HEK293 (cell line): ENCODE results near the gene ZNF775.

Experiments
- CTCF ChIA-PET: fragments of 350-600 bp; formaldehyde crosslinking; extraction: SDS; loops from one replicate; lab custom pipeline; 2021; ENCODE audit warnings: antibody characterized with exemption; lab: Yijun Ruan, JAX
- POLR2A ChIA-PET: fragments of 300-600 bp; formaldehyde crosslinking; extraction: SDS; loops from one replicate; lab custom pipeline; 2020; ENCODE audit warnings: antibody characterized with exemption, inconsistent platforms; lab: Yijun Ruan, JAX
- H3K27ac ChIP-seq: fragments of 200-500 bp; sonication (Bioruptor generic); 2 replicates; pipeline ENCODE4 v1.5.1; 2014; ENCODE audit warnings: low read depth, low read length, control low read depth, inconsistent platforms; ENCODE audit errors: extremely low read depth
- H3K36me3 ChIP-seq, 2 experiments: fragments of 200-500 bp in 1 of 2; sonication (Bioruptor generic) in 1 of 2; 1 replicate in 1 of 2; 2 replicates in 1 of 2; pipeline ENCODE4 v1.5.1; 2014 to 2017; ENCODE audit warnings: inconsistent platforms in 2 of 2, low read length in 2 of 2; ENCODE audit not compliant: control insufficient read depth in 2 of 2, insufficient read depth in 1 of 2
- H3K4me1 ChIP-seq: fragments of 200-500 bp; sonication (Bioruptor generic); 2 replicates; pipeline ENCODE4 v1.5.1; 2014; ENCODE audit warnings: mild to moderate bottlenecking, low read length, inconsistent platforms; ENCODE audit not compliant: control insufficient read depth, insufficient read depth
- H3K4me3 ChIP-seq: 2 replicates; pipeline ENCODE4 v1.5.1; 2011; ENCODE audit warnings: low read depth, mild to moderate bottlenecking, control low read depth, low read length, moderate library complexity
- H3K9me3 ChIP-seq: fragments of 200-500 bp; sonication (Bioruptor generic); 2 replicates; pipeline ENCODE4 v1.5.1; 2014; ENCODE audit warnings: low read depth, low read length, inconsistent platforms; ENCODE audit not compliant: control insufficient read depth, insufficient read depth
- BCL11B ChIP-seq: fragments of 450-650 bp; formaldehyde crosslinking; IDR thresholded peaks from 2 replicates; pipeline ENCODE4 v1.5.1; 2016; ENCODE audit warnings: low read depth, missing biosample characterization, missing genetic modification characterization
- HOXD13 ChIP-seq: sonication (generic); formaldehyde crosslinking; IDR thresholded peaks from 2 replicates; pipeline ENCODE4 v1.8.0; 2022; ENCODE audit warnings: missing genetic modification reagents, borderline replicate concordance
- IKZF3 ChIP-seq: fragments of 450-650 bp; IDR thresholded peaks from 2 replicates; pipeline ENCODE4 v1.5.0; 2018; ENCODE audit warnings: missing biosample characterization, mild to moderate bottlenecking, missing genetic modification characterization, moderate library complexity
- KLF1 ChIP-seq: fragments of 450-650 bp; formaldehyde crosslinking; IDR thresholded peaks from 2 replicates; pipeline ENCODE4 v1.5.1; 2016; ENCODE audit warnings: missing biosample characterization, missing genetic modification characterization
- RBAK ChIP-seq: fragments of 450-650 bp; formaldehyde crosslinking; IDR thresholded peaks from 2 replicates; pipeline ENCODE4 v1.5.1; 2016; ENCODE audit warnings: missing biosample characterization, missing genetic modification characterization
- TCF7L2 ChIP-seq: IDR thresholded peaks from 2 replicates; pipeline ENCODE4 v1.6.1; 2011; ENCODE audit warnings: low read depth, mild to moderate bottlenecking, inconsistent platforms, low read length, moderate library complexity, borderline replicate concordance
- ZEB2 ChIP-seq: fragments of 450-650 bp; formaldehyde crosslinking; IDR thresholded peaks from 2 replicates; pipeline ENCODE4 v1.5.1; 2016; ENCODE audit warnings: missing biosample characterization, missing genetic modification characterization
- ZNF23 ChIP-seq: fragments of 450-650 bp; formaldehyde crosslinking; IDR thresholded peaks from 2 replicates; pipeline ENCODE4 v1.5.1; 2016; ENCODE audit warnings: missing biosample characterization, missing genetic modification characterization, borderline replicate concordance
- ZNF274 ChIP-seq, 2 experiments: fragments of 200-500 bp in 1 of 2; fragments of 450-650 bp in 1 of 2; sonication (Bioruptor generic) in 1 of 2; formaldehyde crosslinking in 1 of 2; IDR thresholded peaks; 2 replicates each; pipeline versions ENCODE4 v1.5.1 to v1.6.1; 2014 to 2016; ENCODE audit warnings: borderline replicate concordance in 1 of 2, inconsistent platforms in 1 of 2, low read length in 1 of 2, missing biosample characterization in 1 of 2, missing genetic modification characterization in 1 of 2
- ZNF37A ChIP-seq: fragments of 450-650 bp; IDR thresholded peaks from 2 replicates; pipeline ENCODE4 v1.5.1; 2018; ENCODE audit warnings: missing biosample characterization, missing genetic modification characterization
- ZNF501 ChIP-seq: fragments of 450-650 bp; formaldehyde crosslinking; IDR thresholded peaks from 2 replicates; pipeline ENCODE4 v1.5.1; 2016; ENCODE audit warnings: missing biosample characterization, missing genetic modification characterization
- ZNF529 ChIP-seq: fragments of 450-650 bp; formaldehyde crosslinking; IDR thresholded peaks from 2 replicates; pipeline ENCODE4 v1.5.1; 2017; ENCODE audit warnings: missing genetic modification characterization, missing biosample characterization; ENCODE audit not compliant: insufficient replicate concordance
- ZNF548 ChIP-seq: fragments of 450-650 bp; formaldehyde crosslinking; IDR thresholded peaks from 2 replicates; pipeline ENCODE4 v1.5.1; 2016; ENCODE audit warnings: missing biosample characterization, missing genetic modification characterization
- ZNF837 ChIP-seq: fragments of 450-650 bp; formaldehyde crosslinking; IDR thresholded peaks from 2 replicates; pipeline ENCODE4 v1.5.1; 2016; ENCODE audit warnings: missing biosample characterization, missing genetic modification characterization
- TF ChIP-seq, protein P1 (sequence below): fragments of 450-650 bp; formaldehyde crosslinking; IDR thresholded peaks from 2 replicates; pipeline ENCODE4 v1.5.1; 2016; ENCODE audit warnings: missing biosample characterization, missing genetic modification characterization
- TF ChIP-seq, protein P2 (sequence below): fragments of 450-650 bp; formaldehyde crosslinking; IDR thresholded peaks from 2 replicates; pipeline ENCODE4 v1.5.1; 2016; ENCODE audit warnings: missing biosample characterization, missing genetic modification characterization

Gene ZNF775

DNA sequence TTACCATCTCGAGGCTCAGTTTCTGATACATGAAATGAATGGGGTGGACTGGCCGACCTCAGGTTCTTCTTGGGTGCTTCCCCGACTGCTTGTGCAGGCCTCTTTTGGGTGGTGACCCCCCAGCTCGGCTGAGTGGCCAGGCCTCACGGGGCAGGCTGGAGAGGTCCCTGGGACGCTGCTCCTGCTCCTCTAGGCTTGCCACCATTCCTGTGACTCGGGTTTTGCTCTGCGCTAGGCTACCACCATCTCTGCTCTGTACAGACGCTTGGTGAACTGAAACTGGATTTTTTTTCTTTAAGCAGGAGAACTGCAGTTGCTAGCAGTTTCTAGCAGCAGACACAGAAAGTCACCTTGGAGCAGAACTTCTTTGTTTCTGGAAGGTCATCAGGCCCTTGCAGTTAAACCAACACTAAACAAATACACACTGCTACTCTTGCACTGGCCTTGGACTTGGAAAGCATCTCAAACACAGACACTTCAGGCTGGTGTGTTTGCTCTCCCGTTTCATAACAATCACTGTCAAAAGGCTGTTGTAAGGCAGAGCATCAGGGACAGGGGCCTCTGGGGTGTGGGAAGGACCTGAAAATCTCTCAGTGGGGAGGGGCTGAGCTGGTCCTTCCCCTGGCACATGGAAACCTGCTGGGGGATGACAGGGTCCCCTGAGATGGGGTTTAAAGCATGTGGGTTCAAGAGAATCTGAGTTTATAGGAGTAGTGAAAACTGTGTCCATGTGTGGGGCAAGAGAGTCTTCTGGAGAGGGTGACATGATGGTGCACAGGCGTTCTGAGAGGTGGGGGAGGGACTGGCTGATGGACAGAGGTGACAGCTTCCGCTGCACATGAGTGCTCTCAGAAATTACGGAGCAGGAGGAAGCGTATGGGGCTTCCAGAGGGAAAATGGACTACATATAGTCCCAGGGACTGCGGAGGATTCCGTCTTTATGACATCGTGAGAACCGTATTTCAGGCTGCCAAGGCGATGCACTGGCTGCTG lies 36.3 kb downstream of the ZNF775 start (continued):
- TF ChIP-seq ZNF23 (no peak), ZNF274 (IDR thresholded peaks at IDR 0.05; ENCODE audit: low read length) (no peak), ZNF274 (tag by site-specific recombination; IDR thresholded peaks at IDR 0.05; ENCODE audit: borderline replicate concordance) (no peak), KLF1 (tag by site-specific recombination) (no peak), ZNF501 (tag by site-specific recombination) (no peak), HOXD13 (CRISPR knock-in tag) (no peak), ZNF529 (no peak), TCF7L2 (no peak)
- TF ChIP-seq, protein P1, sequence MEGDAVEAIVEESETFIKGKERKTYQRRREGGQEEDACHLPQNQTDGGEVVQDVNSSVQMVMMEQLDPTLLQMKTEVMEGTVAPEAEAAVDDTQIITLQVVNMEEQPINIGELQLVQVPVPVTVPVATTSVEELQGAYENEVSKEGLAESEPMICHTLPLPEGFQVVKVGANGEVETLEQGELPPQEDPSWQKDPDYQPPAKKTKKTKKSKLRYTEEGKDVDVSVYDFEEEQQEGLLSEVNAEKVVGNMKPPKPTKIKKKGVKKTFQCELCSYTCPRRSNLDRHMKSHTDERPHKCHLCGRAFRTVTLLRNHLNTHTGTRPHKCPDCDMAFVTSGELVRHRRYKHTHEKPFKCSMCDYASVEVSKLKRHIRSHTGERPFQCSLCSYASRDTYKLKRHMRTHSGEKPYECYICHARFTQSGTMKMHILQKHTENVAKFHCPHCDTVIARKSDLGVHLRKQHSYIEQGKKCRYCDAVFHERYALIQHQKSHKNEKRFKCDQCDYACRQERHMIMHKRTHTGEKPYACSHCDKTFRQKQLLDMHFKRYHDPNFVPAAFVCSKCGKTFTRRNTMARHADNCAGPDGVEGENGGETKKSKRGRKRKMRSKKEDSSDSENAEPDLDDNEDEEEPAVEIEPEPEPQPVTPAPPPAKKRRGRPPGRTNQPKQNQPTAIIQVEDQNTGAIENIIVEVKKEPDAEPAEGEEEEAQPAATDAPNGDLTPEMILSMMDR (tag by site-specific recombination), result no peak

DNA sequence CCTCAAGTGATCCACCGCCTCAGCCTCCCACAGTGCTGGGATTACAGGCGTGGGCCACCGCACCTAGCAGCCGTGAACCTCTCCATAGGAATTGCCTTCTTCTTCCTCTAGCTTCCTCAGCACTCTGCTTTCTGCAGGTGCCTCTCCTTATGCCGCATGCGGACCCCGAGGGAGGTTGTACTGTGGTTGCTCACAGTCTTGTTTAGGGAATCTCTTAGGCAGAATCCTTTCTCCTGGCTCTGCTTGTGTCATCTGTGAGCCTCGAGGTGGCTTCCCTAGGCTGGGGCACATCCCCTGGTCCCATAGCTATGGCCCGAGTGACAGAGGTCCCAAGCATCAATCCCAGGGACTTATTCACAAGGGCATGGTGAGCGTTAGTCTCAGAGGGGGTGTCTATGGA lies 38.1 kb downstream of the ZNF775 start:
- TF ChIP-seq, protein P2, sequence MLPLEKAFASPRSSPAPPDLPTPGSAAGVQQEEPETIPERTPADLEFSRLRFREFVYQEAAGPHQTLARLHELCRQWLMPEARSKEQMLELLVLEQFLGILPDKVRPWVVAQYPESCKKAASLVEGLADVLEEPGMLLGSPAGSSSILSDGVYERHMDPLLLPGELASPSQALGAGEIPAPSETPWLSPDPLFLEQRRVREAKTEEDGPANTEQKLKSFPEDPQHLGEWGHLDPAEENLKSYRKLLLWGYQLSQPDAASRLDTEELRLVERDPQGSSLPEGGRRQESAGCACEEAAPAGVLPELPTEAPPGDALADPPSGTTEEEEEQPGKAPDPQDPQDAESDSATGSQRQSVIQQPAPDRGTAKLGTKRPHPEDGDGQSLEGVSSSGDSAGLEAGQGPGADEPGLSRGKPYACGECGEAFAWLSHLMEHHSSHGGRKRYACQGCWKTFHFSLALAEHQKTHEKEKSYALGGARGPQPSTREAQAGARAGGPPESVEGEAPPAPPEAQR (tag by site-specific recombination), result no peak
- TF ChIP-seq IKZF3 (tag by site-specific recombination) (no peak), ZEB2 (tag by site-specific recombination) (no peak), ZNF837 (tag by site-specific recombination) (no peak), ZNF548 (no peak)
- Histone ChIP-seq H3K4me3 (no peak overlapping the region), H3K9me3 (no peaks in the 10 kb centered on the region), H3K36me3 (no peaks in the 10 kb centered on the region), H3K4me1 (no peaks in the 10 kb centered on the region), H3K27ac (no peak overlapping the region)
- POLR2A ChIA-PET, result interaction anchor here (1.1 kb wide), 1 partner anchor 48 kb away, joined by 3 read pairs; the partner anchor contains the start of gene REPIN1
- CTCF ChIA-PET, result interaction anchor here (0.6 to 1.4 kb wide), 3 partner anchors 11 to 628 kb away, joined by 3 to 6 read pairs (median 3); no protein-coding TSS in a partner anchor

DNA sequence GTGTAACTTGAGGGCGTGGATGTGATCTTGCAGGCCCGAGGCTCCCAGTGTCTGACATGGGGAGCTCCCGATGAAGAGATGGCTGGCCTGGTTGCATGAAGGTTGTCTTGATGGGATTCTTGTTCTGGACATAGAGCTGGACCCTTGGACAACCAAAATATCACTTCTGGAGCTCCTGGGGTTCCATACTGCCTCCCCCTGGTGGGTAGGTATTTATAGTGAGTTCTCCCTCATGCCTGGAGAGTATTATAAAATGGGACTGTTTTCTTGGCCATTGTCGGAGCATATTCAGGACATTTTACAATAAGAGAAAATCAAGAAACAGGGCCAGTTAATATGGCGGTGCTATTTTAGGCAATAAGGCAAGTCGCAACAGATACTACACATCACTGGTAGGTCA lies 38.7 kb downstream of the ZNF775 start:
- ChIA-PET CTCF (interaction anchor here (0.6 to 2.2 kb wide), 5 partner anchors 11 to 79 kb away, joined by 3 to 10 read pairs (median 3); no protein-coding TSS in a partner anchor), POLR2A (interaction anchor here (1.1 kb wide), 1 partner anchor 49 kb away, joined by 3 read pairs; the partner anchor contains the start of gene REPIN1)
- TF ChIP-seq BCL11B (tag by site-specific recombination), result no peak
- TF ChIP-seq RBAK (tag by site-specific recombination), result no peak
- TF ChIP-seq ZNF37A (tag by site-specific recombination), result no peak
- H3K4me3 ChIP-seq, result no peak overlapping the region
- H3K9me3 ChIP-seq, result no peaks in the 10 kb centered on the region
- no peak overlapping the region for H3K27ac ChIP-seq
- no peaks in the 10 kb centered on the region for H3K36me3 ChIP-seq
- H3K4me1 ChIP-seq, result no peaks in the 10 kb centered on the region
